ENCODE data around the gene EXOC3L1.
A peak's percentile ranks its signal among the peaks of the same experiment; 100 is the strongest.

Gene EXOC3L1

GRCh38 chr16:67188798-67189197 is 1.1 kb downstream of the EXOC3L1 start:
- no peak for ATAC-seq
- TF ChIP-seq CREB5 (CRISPR knock-in tag; IDR thresholded peaks at IDR 0.05; ENCODE audit: low read depth) = no peak
- no peak for TF ChIP-seq RARB (CRISPR knock-in tag; IDR thresholded peaks at IDR 0.05)
- TF ChIP-seq SNAI2 (CRISPR knock-in tag; IDR thresholded peaks at IDR 0.05) = no peak
- no peak for TF ChIP-seq BACH2 (CRISPR knock-in tag; IDR thresholded peaks at IDR 0.05; ENCODE audit: borderline replicate concordance)
- TF ChIP-seq ESRRG (CRISPR knock-in tag; IDR thresholded peaks at IDR 0.05) = no peak

- no peak for ATAC-seq
- TF ChIP-seq ZFP30 (CRISPR knock-in tag; IDR thresholded peaks at IDR 0.05) = no peak
- no peak for TF ChIP-seq TSHZ2 (CRISPR knock-in tag; IDR thresholded peaks at IDR 0.05)
- no peak for TF ChIP-seq CREB5 (CRISPR knock-in tag; IDR thresholded peaks at IDR 0.05; ENCODE audit: low read depth)
- TF ChIP-seq TCF4 (CRISPR knock-in tag; IDR thresholded peaks at IDR 0.05; ENCODE audit: borderline replicate concordance) = no peak
- no peak for TF ChIP-seq ESRRG (CRISPR knock-in tag; IDR thresholded peaks at IDR 0.05)
- TF ChIP-seq ZNF565 (CRISPR knock-in tag; conservative IDR thresholded peaks at IDR 0.05; ENCODE audit: low read depth) = no peak
- no peak for TF ChIP-seq CSDC2 (CRISPR knock-in tag; IDR thresholded peaks at IDR 0.05)
- no peak for TF ChIP-seq SNAI2 (CRISPR knock-in tag; IDR thresholded peaks at IDR 0.05)
- no peak for TF ChIP-seq ZNF70 (CRISPR knock-in tag; IDR thresholded peaks at IDR 0.05)
- no peak for TF ChIP-seq OSR1 (CRISPR knock-in tag; IDR thresholded peaks at IDR 0.05)
- TF ChIP-seq BACH2 (CRISPR knock-in tag; IDR thresholded peaks at IDR 0.05; ENCODE audit: borderline replicate concordance) = no peak
- TF ChIP-seq ISL1 (CRISPR knock-in tag; IDR thresholded peaks at IDR 0.05) = no peak
- no peak for TF ChIP-seq POU6F1 (CRISPR knock-in tag; IDR thresholded peaks at IDR 0.05; ENCODE audit: borderline replicate concordance, low read depth)
These were observed 1.6 kb downstream of the EXOC3L1 start for GRCh38 chr16:67188323-67188722.

- no peak for ATAC-seq
- no peak for TF ChIP-seq ISL1 (CRISPR knock-in tag; IDR thresholded peaks at IDR 0.05)
- no peak for TF ChIP-seq OSR1 (CRISPR knock-in tag; IDR thresholded peaks at IDR 0.05)
- TF ChIP-seq RARB (CRISPR knock-in tag; IDR thresholded peaks at IDR 0.05) = no peak
- no peak for TF ChIP-seq ZNF8 (CRISPR knock-in tag; IDR thresholded peaks at IDR 0.05)
- TF ChIP-seq GLIS3 (CRISPR knock-in tag; IDR thresholded peaks at IDR 0.05) = no peak
These were observed 2.6 kb downstream of the EXOC3L1 start for GRCh38 chr16:67187175-67187890.

- ATAC-seq = peak; percentile 23
- TF ChIP-seq GLIS3 (CRISPR knock-in tag; IDR thresholded peaks at IDR 0.05) = no peak
- TF ChIP-seq CSRNP3 (CRISPR knock-in tag; IDR thresholded peaks at IDR 0.05) = no peak
- no peak for TF ChIP-seq TSHZ2 (CRISPR knock-in tag; IDR thresholded peaks at IDR 0.05)
- TF ChIP-seq CREB5 (CRISPR knock-in tag; IDR thresholded peaks at IDR 0.05; ENCODE audit: low read depth) = no peak
- no peak for TF ChIP-seq CSDC2 (CRISPR knock-in tag; IDR thresholded peaks at IDR 0.05)
- TF ChIP-seq PPARA (CRISPR knock-in tag; IDR thresholded peaks at IDR 0.05; ENCODE audit: borderline replicate concordance) = no peak
- TF ChIP-seq ZNF70 (CRISPR knock-in tag; IDR thresholded peaks at IDR 0.05) = no peak
- no peak for TF ChIP-seq POU6F1 (CRISPR knock-in tag; IDR thresholded peaks at IDR 0.05; ENCODE audit: borderline replicate concordance, low read depth)
- TF ChIP-seq RARB (CRISPR knock-in tag; IDR thresholded peaks at IDR 0.05) = no peak
- no peak for TF ChIP-seq OSR1 (CRISPR knock-in tag; IDR thresholded peaks at IDR 0.05)
- TF ChIP-seq ZNF565 (CRISPR knock-in tag; conservative IDR thresholded peaks at IDR 0.05; ENCODE audit: low read depth) = no peak
- no peak for TF ChIP-seq ZFP3 (CRISPR knock-in tag; IDR thresholded peaks at IDR 0.05)
- no peak for TF ChIP-seq SNAI2 (CRISPR knock-in tag; IDR thresholded peaks at IDR 0.05)
These were observed 3.4 kb downstream of the EXOC3L1 start for GRCh38 chr16:67186550-67186950.

Measured in SK-N-SH treated with all-trans-retinoic acid at 6 μM for 48 hours (cell line).